ENCODE measurements around the gene TACC3. TPM values are rescaled to one million over a fixed set of nuclear protein-coding genes. Genes with fewer than 3 reads are reported as not detected.

TACC3 gene
- total RNA-seq, 1 experiment from 2014 or later = 9.7 TPM

- in situ Hi-C loops (cut with HindIII; ENCODE audit: low pct_unique_long_range_greater_than_20kb, low sequenced_read_pairs) = no loop called here
- DNase-seq (ENCODE audit: low read depth, low spot score) = no peak
Observed at GRCh38 chr4:1762264-1763010, 41.1 kb downstream of the TACC3 start.

- in situ Hi-C loops (cut with HindIII; ENCODE audit: low pct_unique_long_range_greater_than_20kb, low sequenced_read_pairs) = no loop called here
Observed at GRCh38 chr4:1763070-1763549, 41.8 kb downstream of the TACC3 start.

GRCh38 chr4:1763550-1764080 is 42.3 kb downstream of the TACC3 start:
- DNase-seq (ENCODE audit: low read depth, low spot score) = peak; percentile 74

More at GRCh38 chr4:1763070-1763549, 41.8 kb downstream of the TACC3 start:
- DNase-seq (ENCODE audit: low read depth, low spot score) = no peak

GRCh38 chr4:1764670-1765069 is 43.3 kb downstream of the TACC3 start:
- in situ Hi-C loops (cut with HindIII; ENCODE audit: low pct_unique_long_range_greater_than_20kb, low sequenced_read_pairs) = no loop called here
- no peak for DNase-seq (ENCODE audit: low read depth, low spot score)

More at GRCh38 chr4:1763550-1764080, 42.3 kb downstream of the TACC3 start:
- in situ Hi-C loops (cut with HindIII; ENCODE audit: low pct_unique_long_range_greater_than_20kb, low sequenced_read_pairs) = no loop called here

- in situ Hi-C loops (cut with HindIII; ENCODE audit: low pct_unique_long_range_greater_than_20kb, low sequenced_read_pairs) = no loop called here
- DNase-seq (ENCODE audit: low read depth, low spot score) = no peak
Observed at GRCh38 chr4:1765409-1766072, 44.2 kb downstream of the TACC3 start.

- DNase-seq (ENCODE audit: low read depth, low spot score) = no peak
- in situ Hi-C loops (cut with HindIII; ENCODE audit: low pct_unique_long_range_greater_than_20kb, low sequenced_read_pairs) = no loop called here
Observed at GRCh38 chr4:1766106-1767060, 45.1 kb downstream of the TACC3 start.

GRCh38 chr4:1767061-1767769 is 45.9 kb downstream of the TACC3 start:
- in situ Hi-C loops (cut with HindIII; ENCODE audit: low pct_unique_long_range_greater_than_20kb, low sequenced_read_pairs) = no loop called here
- no peak for DNase-seq (ENCODE audit: low read depth, low spot score)

- peak; percentile 44 for DNase-seq (ENCODE audit: low read depth, low spot score)
- in situ Hi-C loops (cut with HindIII; ENCODE audit: low pct_unique_long_range_greater_than_20kb, low sequenced_read_pairs) = no loop called here
Observed at GRCh38 chr4:1767770-1768366, 46.5 kb downstream of the TACC3 start.

- in situ Hi-C loops (cut with HindIII; ENCODE audit: low pct_unique_long_range_greater_than_20kb, low sequenced_read_pairs) = no loop called here
- DNase-seq (ENCODE audit: low read depth, low spot score) = no peak
Observed at GRCh38 chr4:1768367-1769034, 47.2 kb downstream of the TACC3 start.

- DNase-seq (ENCODE audit: low read depth, low spot score) = no peak
- in situ Hi-C loops (cut with HindIII; ENCODE audit: low pct_unique_long_range_greater_than_20kb, low sequenced_read_pairs) = no loop called here
Observed at GRCh38 chr4:1769692-1770091, 48.4 kb downstream of the TACC3 start.

GRCh38 chr4:1770245-1770644 is 48.9 kb downstream of the TACC3 start:
- DNase-seq (ENCODE audit: low read depth, low spot score) = no peak
- in situ Hi-C loops (cut with HindIII; ENCODE audit: low pct_unique_long_range_greater_than_20kb, low sequenced_read_pairs) = no loop called here

GRCh38 chr4:1770791-1771231 is 49.5 kb downstream of the TACC3 start:
- in situ Hi-C loops (cut with HindIII; ENCODE audit: low pct_unique_long_range_greater_than_20kb, low sequenced_read_pairs) = no loop called here
- no peak for DNase-seq (ENCODE audit: low read depth, low spot score)

- no peak for DNase-seq (ENCODE audit: low read depth, low spot score)
- in situ Hi-C loops (cut with HindIII; ENCODE audit: low pct_unique_long_range_greater_than_20kb, low sequenced_read_pairs) = no loop called here
Observed at GRCh38 chr4:1771555-1772305, 50.4 kb downstream of the TACC3 start.

GRCh38 chr4:1772853-1773538 is 51.7 kb downstream of the TACC3 start:
- in situ Hi-C loops (cut with HindIII; ENCODE audit: low pct_unique_long_range_greater_than_20kb, low sequenced_read_pairs) = no loop called here
- DNase-seq (ENCODE audit: low read depth, low spot score) = no peak

- no peak for DNase-seq (ENCODE audit: low read depth, low spot score)
- in situ Hi-C loops (cut with HindIII; ENCODE audit: low pct_unique_long_range_greater_than_20kb, low sequenced_read_pairs) = no loop called here
Observed at GRCh38 chr4:1773754-1774153, 52.4 kb downstream of the TACC3 start.
